ENCODE measurements around the gene TAS1R3. TPM values are rescaled to one million over a fixed set of nuclear protein-coding genes. Genes with fewer than 3 reads are reported as not detected.

TAS1R3 gene
- not detected in 2 replicates for total RNA-seq

GRCh38 chr1:1331068-1331965, at the start of gene TAS1R3:
Gene TAS1R3, plus strand, starts transcription at chr1:1331280. Its CDS starts 66 bp downstream, at chr1:1331346.

GRCh38 chr1:1307923-1308755, 22.9 kb upstream of the TAS1R3 start, which contains the start of the genes ACAP3 and PUSL1:
Gene ACAP3, minus strand, starts transcription at chr1:1307930. Its CDS starts 115 bp downstream, at chr1:1307815.
Gene PUSL1, plus strand, starts transcription at chr1:1308597. Its CDS starts 47 bp downstream, at chr1:1308644.

GRCh38 chr1:1324524-1325287, 6.4 kb upstream of the TAS1R3 start, which contains the start of the genes CPTP and INTS11:
Gene CPTP, plus strand, starts transcription at chr1:1324802. Its CDS starts 2,109 bp downstream, at chr1:1326911.
Gene INTS11, minus strand, starts transcription at chr1:1324660. Its CDS starts 52 bp downstream, at chr1:1324608.

GRCh38 chr1:1349256-1350012, 18.4 kb downstream of the TAS1R3 start, which contains the start of gene DVL1:
Gene DVL1, minus strand, starts transcription at chr1:1349418. Its CDS starts 353 bp downstream, at chr1:1349065.

GRCh38 chr1:1358433-1359271, 27.6 kb downstream of the TAS1R3 start, which contains the start of gene MXRA8:
Gene MXRA8, minus strand, starts transcription at chr1:1358555. Its CDS starts 51 bp downstream, at chr1:1358504.

GRCh38 chr1:1374929-1375662, 44.0 kb downstream of the TAS1R3 start, which contains the start of gene AURKAIP1:
Gene AURKAIP1, minus strand, starts transcription at chr1:1375207. Its CDS starts 451 bp downstream, at chr1:1374756.

Other genes starting within 250 kb of the TAS1R3 start
- 14.0 and 15.6 TPM in 2 replicates for gene C1orf159, start 215.2 kb upstream of the TAS1R3 start, total RNA-seq
- gene TTLL10, start 157.4 kb upstream of the TAS1R3 start, total RNA-seq = not detected in 2 replicates
- not detected in 2 replicates for gene TNFRSF18, start 124.7 kb upstream of the TAS1R3 start, total RNA-seq
- gene TNFRSF4, start 117.1 kb upstream of the TAS1R3 start, total RNA-seq = 1.4 and 2.0 TPM in 2 replicates
- 205 and 217 TPM in 2 replicates for gene SDF4, start 99.3 kb upstream of the TAS1R3 start, total RNA-seq
- gene B3GALT6, start 99.0 kb upstream of the TAS1R3 start, total RNA-seq = 27.9 and 30.2 TPM in 2 replicates
- gene C1QTNF12, start 84.6 kb upstream of the TAS1R3 start, total RNA-seq = 0.25 and 0.27 TPM in 2 replicates
- gene UBE2J2, start 57.4 kb upstream of the TAS1R3 start, total RNA-seq = 36.0 and 43.3 TPM in 2 replicates
- 0.05 and 0.67 TPM in 2 replicates for gene SCNN1D, start 50.8 kb upstream of the TAS1R3 start, total RNA-seq
- gene ACAP3, start 23.4 kb upstream of the TAS1R3 start, total RNA-seq = 13.7 and 20.6 TPM in 2 replicates
- gene PUSL1, start 22.7 kb upstream of the TAS1R3 start, total RNA-seq = 38.5 and 38.6 TPM in 2 replicates
- 83.0 and 98.9 TPM in 2 replicates for gene INTS11, start 6.6 kb upstream of the TAS1R3 start, total RNA-seq
- gene CPTP, start 6.5 kb upstream of the TAS1R3 start, total RNA-seq = 40.4 and 40.6 TPM in 2 replicates
- 41.1 and 41.3 TPM in 2 replicates for gene DVL1, start 18.1 kb downstream of the TAS1R3 start, total RNA-seq
- gene MXRA8, start 27.3 kb downstream of the TAS1R3 start, total RNA-seq = 0.20 and 0.34 TPM in 2 replicates
- gene AURKAIP1, start 43.9 kb downstream of the TAS1R3 start, total RNA-seq = 180 and 195 TPM in 2 replicates
- gene CCNL2, start 68.1 kb downstream of the TAS1R3 start, total RNA-seq = 40.4 and 46.4 TPM in 2 replicates
- gene MRPL20, start 76.0 kb downstream of the TAS1R3 start, total RNA-seq = 204 and 208 TPM in 2 replicates
- gene ANKRD65, start 90.0 kb downstream of the TAS1R3 start, total RNA-seq = 0.47 and 0.64 TPM in 2 replicates
- gene VWA1, start 104.4 kb downstream of the TAS1R3 start, total RNA-seq = 45.7 and 49.0 TPM in 2 replicates
- 0.07 TPM in 1 of 2 replicates, not detected in the other for gene ATAD3C, start 118.4 kb downstream of the TAS1R3 start, total RNA-seq
- 40.2 and 43.1 TPM in 2 replicates for gene ATAD3B, start 140.5 kb downstream of the TAS1R3 start, total RNA-seq
- gene ATAD3A, start 180.9 kb downstream of the TAS1R3 start, total RNA-seq = 50.7 and 56.6 TPM in 2 replicates
- gene TMEM240, start 209.3 kb downstream of the TAS1R3 start, total RNA-seq = 0.69 and 1.7 TPM in 2 replicates
- gene SSU72, start 243.6 kb downstream of the TAS1R3 start, total RNA-seq = 111 and 116 TPM in 2 replicates

Data from mammary microvascular endothelial cell (primary cell).